HG02885 (cell line): ENCODE results near the gene CD44.

Experiments used
- ATAC-seq: cut with Tn5 transposase; IDR thresholded peaks from one replicate; pipeline ENCODE4 v1.9.1; 2021; ENCODE audit warnings: mild to moderate bottlenecking; ENCODE audit not compliant: unreplicated experiment, poor library complexity

Gene CD44

GRCh38 chr11:35171226-35171625 is 32.3 kb downstream of the CD44 start:
- ATAC-seq = no peak

GRCh38 chr11:35173011-35173511 is 34.1 kb downstream of the CD44 start:
- peak; percentile 64 for ATAC-seq

GRCh38 chr11:35173616-35174566 is 34.9 kb downstream of the CD44 start:
- ATAC-seq = no peak

- ATAC-seq = no peak
These were observed 35.7 kb downstream of the CD44 start for GRCh38 chr11:35174666-35175065.

- no peak for ATAC-seq
These were observed 38.4 kb downstream of the CD44 start for GRCh38 chr11:35177370-35177769.

GRCh38 chr11:35178067-35178805 is 39.3 kb downstream of the CD44 start:
- no peak for ATAC-seq

GRCh38 chr11:35178873-35179272 is 39.9 kb downstream of the CD44 start:
- no peak for ATAC-seq

- ATAC-seq = no peak
These were observed 40.6 kb downstream of the CD44 start for GRCh38 chr11:35179466-35180135.

- no peak for ATAC-seq
These were observed 41.6 kb downstream of the CD44 start for GRCh38 chr11:35180317-35181233.

GRCh38 chr11:35182317-35182939 is 43.5 kb downstream of the CD44 start:
- peak; percentile 85 for ATAC-seq

GRCh38 chr11:35183326-35183925 is 44.5 kb downstream of the CD44 start:
- no peak for ATAC-seq

- no peak for ATAC-seq
These were observed 46.7 kb downstream of the CD44 start for GRCh38 chr11:35185696-35186095.

- no peak for ATAC-seq
These were observed 49.0 kb downstream of the CD44 start for GRCh38 chr11:35187996-35188395.

GRCh38 chr11:35190804-35191348 is 51.9 kb downstream of the CD44 start:
- no peak for ATAC-seq

GRCh38 chr11:35192347-35192746 is 53.4 kb downstream of the CD44 start:
- no peak for ATAC-seq

- no peak for ATAC-seq
These were observed 54.8 kb downstream of the CD44 start for GRCh38 chr11:35193767-35194166.

- ATAC-seq = no peak
These were observed 58.3 kb downstream of the CD44 start for GRCh38 chr11:35197292-35197691.

GRCh38 chr11:35200811-35201341 is 61.9 kb downstream of the CD44 start:
- ATAC-seq = no peak
